H1 (cell line): ENCODE results near the gene CCDC89. TPM values are rescaled to one million over a fixed set of nuclear protein-coding genes. Genes with fewer than 3 reads are reported as not detected.

ENCODE experiments used
- CTCF ChIA-PET: fragments of 300-600 bp; sonication (Branson Sonifier 250); formaldehyde crosslinking; loops from one replicate; lab custom pipeline; 2021; ENCODE audit not compliant: partially characterized antibody; lab: Charles Lee
- POLR2A ChIA-PET: fragments of 300-600 bp; sonication (Branson Sonifier 250); formaldehyde crosslinking; loops from one replicate; lab custom pipeline; 2021; ENCODE audit warnings: inconsistent platforms; ENCODE audit not compliant: partially characterized antibody; lab: Charles Lee
- DNase-seq, 2 experiments: peaks; one replicate each; pipeline versions ENCODE4 v3.0.0 to v3.0.0-alpha.2; 2010 to 2022; ENCODE audit warnings: low spot score in 2 of 2, low read depth in 1 of 2, mixed read lengths in 1 of 2
- FAIRE-seq: peaks from 2 replicates; lab custom pipeline; 2011; peaks lifted over from hg19 to GRCh38; lab: Jason Lieb, UNC
- H2AFZ ChIP-seq: 2 replicates; pipeline ENCODE4 v1.8.1; 2012; ENCODE audit warnings: low read length, inconsistent platforms
- H2AK5ac ChIP-seq: 2 replicates; pipeline ENCODE4 v1.6.1; 2013; ENCODE audit warnings: low read depth, low read length
- H2BK120ac ChIP-seq: replicated peaks from 2 replicates; pipeline ENCODE3; 2013; ENCODE audit warnings: low read depth, low read length, inconsistent platforms
- H2BK12ac ChIP-seq: 2 replicates; pipeline ENCODE4 v1.6.1; 2013; ENCODE audit warnings: low read depth, low read length
- H2BK15ac ChIP-seq: 2 replicates; pipeline ENCODE4 v1.6.1; 2013; ENCODE audit warnings: low read length
- H2BK20ac ChIP-seq: 2 replicates; pipeline ENCODE4 v1.6.1; 2013; ENCODE audit warnings: low read length
- H2BK5ac ChIP-seq: 2 replicates; pipeline ENCODE4 v1.6.1; 2013; ENCODE audit warnings: low read depth, low read length
- H3K14ac ChIP-seq: 2 replicates; pipeline ENCODE4 v1.6.1; 2013; ENCODE audit warnings: inconsistent platforms; ENCODE audit not compliant: insufficient read length
- H3K18ac ChIP-seq: 2 replicates; pipeline ENCODE4 v1.6.1; 2013; ENCODE audit warnings: low read length; ENCODE audit errors: extremely low read depth
- H3K23ac ChIP-seq: 2 replicates; pipeline ENCODE4 v1.6.1; 2013; ENCODE audit warnings: inconsistent platforms; ENCODE audit not compliant: insufficient read length
- H3K23me2 ChIP-seq: 2 replicates; pipeline ENCODE4 v1.6.1; 2013; ENCODE audit warnings: low read depth, low read length
- H3K27ac ChIP-seq: 2 replicates; pipeline ENCODE4 v1.6.1; 2011; ENCODE audit warnings: low read depth, low read length, inconsistent platforms
- H3K27me3 ChIP-seq, 4 experiments: replicated peaks in 1 of 4; 1 replicate in 1 of 4; 2 replicates in 3 of 4; pipeline versions ENCODE4 v1.6.1 to v1.8.1; 2011 to 2013; ENCODE audit warnings: low read length in 3 of 4, mild to moderate bottlenecking in 3 of 4, inconsistent platforms in 2 of 4, mixed read lengths in 2 of 4, moderate library complexity in 1 of 4; ENCODE audit not compliant: control insufficient read depth in 3 of 4, insufficient read depth in 3 of 4; ENCODE audit errors: extremely low read depth in 1 of 4
- H3K36me3 ChIP-seq, 4 experiments: 2 replicates each; pipeline versions ENCODE4 v1.6.1 to v1.8.1; 2011 to 2013; ENCODE audit warnings: mild to moderate bottlenecking in 4 of 4, low read length in 3 of 4, moderate library complexity in 2 of 4, control low read depth in 1 of 4, inconsistent platforms in 1 of 4; ENCODE audit not compliant: insufficient read depth in 4 of 4, control insufficient read depth in 2 of 4
- H3K4ac ChIP-seq: replicated peaks from 2 replicates; pipeline ENCODE3; 2013; ENCODE audit warnings: low read length, low read depth, mixed read lengths, inconsistent platforms; ENCODE audit not compliant: insufficient read length
- H3K4me1 ChIP-seq, 4 experiments: replicated peaks in 1 of 4; 1 replicate in 1 of 4; 2 replicates in 3 of 4; pipeline versions ENCODE4 v1.6.1 to v1.8.1; 2011 to 2013; ENCODE audit warnings: low read length in 3 of 4, inconsistent platforms in 2 of 4, mixed read lengths in 1 of 4; ENCODE audit not compliant: insufficient read depth in 4 of 4, control insufficient read depth in 3 of 4
- H3K4me2 ChIP-seq, 2 experiments: 2 replicates each; pipeline versions ENCODE4 v1.6.1 to v1.8.1; 2011 to 2013; ENCODE audit warnings: low read depth in 2 of 2, low read length in 2 of 2, control low read depth in 1 of 2, inconsistent platforms in 1 of 2, mild to moderate bottlenecking in 1 of 2; ENCODE audit not compliant: insufficient read depth in 1 of 2
- H3K4me3 ChIP-seq, 4 experiments: fragments of 200-600, 300-600 bp in 1 of 4; sonication (generic), shearing (Covaris generic), sonication (Bioruptor Twin) in 1 of 4; 2 replicates each; pipeline versions ENCODE4 v1.5.1 to v1.8.1; 2011 to 2016; ENCODE audit warnings: low read length in 4 of 4, low read depth in 3 of 4, control low read depth in 2 of 4, inconsistent platforms in 2 of 4, mild to moderate bottlenecking in 2 of 4, mixed read lengths in 1 of 4, moderate library complexity in 1 of 4; ENCODE audit not compliant: insufficient read depth in 2 of 4; ENCODE audit errors: extremely low read depth in 1 of 4
- H3K56ac ChIP-seq: replicated peaks from 2 replicates; pipeline ENCODE3; 2013; ENCODE audit warnings: low read depth, mild to moderate bottlenecking, mixed read lengths, low read length, inconsistent platforms; ENCODE audit not compliant: insufficient read length
- H3K79me1 ChIP-seq: 2 replicates; pipeline ENCODE4 v1.6.1; 2013; ENCODE audit warnings: low read depth, low read length, control low read depth
- H3K79me2 ChIP-seq, 2 experiments: 2 replicates each; pipeline versions ENCODE4 v1.6.1 to v1.8.1; 2012 to 2013; ENCODE audit warnings: low read length in 2 of 2, mild to moderate bottlenecking in 2 of 2, inconsistent platforms in 1 of 2; ENCODE audit not compliant: insufficient read depth in 2 of 2, control insufficient read depth in 1 of 2
- H3K9ac ChIP-seq, 4 experiments: replicated peaks in 1 of 4; 1 replicate in 1 of 4; 2 replicates in 3 of 4; pipeline versions ENCODE4 v1.6.1 to v1.8.1; 2011 to 2013; ENCODE audit warnings: low read depth in 3 of 4, low read length in 3 of 4, control low read depth in 2 of 4, mild to moderate bottlenecking in 2 of 4, moderate library complexity in 2 of 4, inconsistent platforms in 1 of 4; ENCODE audit errors: extremely low read depth in 1 of 4
- H3K9me3 ChIP-seq, 2 experiments: 2 replicates each; pipeline versions ENCODE4 v1.6.1 to v1.8.1; 2012 to 2013; ENCODE audit warnings: mild to moderate bottlenecking in 2 of 2, moderate library complexity in 2 of 2, control low read depth in 1 of 2, inconsistent platforms in 1 of 2, low read depth in 1 of 2, low read length in 1 of 2, mixed read lengths in 1 of 2; ENCODE audit not compliant: insufficient read depth in 2 of 2
- H4K20me1 ChIP-seq, 2 experiments: replicated peaks in 1 of 2; 2 replicates each; pipeline versions ENCODE3 to v1.8.1; 2011 to 2013; ENCODE audit warnings: inconsistent platforms in 2 of 2, low read length in 2 of 2, mild to moderate bottlenecking in 1 of 2; ENCODE audit not compliant: insufficient read depth in 2 of 2, control insufficient read depth in 1 of 2
- H4K5ac ChIP-seq: 2 replicates; pipeline ENCODE4 v1.6.1; 2013; ENCODE audit warnings: low read length, low read depth, mixed read lengths, inconsistent platforms; ENCODE audit not compliant: insufficient read length
- H4K8ac ChIP-seq: 2 replicates; pipeline ENCODE4 v1.8.0; 2013; ENCODE audit warnings: mild to moderate bottlenecking, moderate library complexity, low read length, inconsistent platforms; ENCODE audit not compliant: insufficient read depth; ENCODE audit errors: extremely low read depth
- H4K91ac ChIP-seq: replicated peaks from 2 replicates; pipeline ENCODE3; 2013; ENCODE audit warnings: low read length, mixed read lengths, inconsistent platforms; ENCODE audit not compliant: insufficient read length
- CEBPB ChIP-seq: IDR thresholded peaks from 2 replicates; pipeline ENCODE4 v1.6.1; 2012; ENCODE audit warnings: low read depth, low read length
- CHD2 ChIP-seq: IDR thresholded peaks from 2 replicates; pipeline ENCODE4 v1.6.1; 2012; ENCODE audit warnings: low read length, improper control_type of control experiment
- CREB1 ChIP-seq: IDR thresholded peaks from 2 replicates; pipeline ENCODE4 v1.6.1; 2012; ENCODE audit warnings: inconsistent platforms
- EP300 ChIP-seq, 2 experiments: IDR thresholded peaks; 1 replicate in 1 of 2; 2 replicates in 1 of 2; pipeline ENCODE4 v1.6.1; 2011 to 2012; ENCODE audit warnings: low read depth in 2 of 2, low read length in 2 of 2, mild to moderate bottlenecking in 2 of 2, borderline replicate concordance in 1 of 2, inconsistent platforms in 1 of 2, moderate library complexity in 1 of 2
- FOSL1 ChIP-seq: IDR thresholded peaks from 2 replicates; pipeline ENCODE4 v1.6.1; 2011; ENCODE audit warnings: mild to moderate bottlenecking, low read depth, low read length, moderate library complexity; ENCODE audit not compliant: insufficient read depth
- HDAC6 ChIP-seq: IDR thresholded peaks from one replicate; pipeline ENCODE4 v1.7.1; 2012; ENCODE audit warnings: low read depth, mild to moderate bottlenecking, inconsistent platforms, low read length, moderate library complexity
- NANOG ChIP-seq: IDR thresholded peaks from 2 replicates; pipeline ENCODE4 v1.6.1; 2011; ENCODE audit warnings: low read length, low read depth, mild to moderate bottlenecking, inconsistent platforms; ENCODE audit not compliant: insufficient read depth, poor library complexity, severe bottlenecking
- PHF8 ChIP-seq: fragments of 200-600 bp; sonication (generic); conservative IDR thresholded peaks from 2 replicates; pipeline ENCODE4 v1.7.1; 2012; ENCODE audit warnings: low read depth, mild to moderate bottlenecking, inconsistent platforms, low read length, moderate library complexity
- RFX5 ChIP-seq: IDR thresholded peaks from 2 replicates; pipeline ENCODE4 v1.6.1; 2011; ENCODE audit warnings: low read depth, low read length, improper control_type of control experiment, borderline replicate concordance
- SIN3A ChIP-seq, 2 experiments: IDR thresholded peaks in 1 of 2; conservative IDR thresholded peaks in 1 of 2; 2 replicates each; pipeline ENCODE4 v1.6.1; 2011 to 2012; ENCODE audit warnings: low read length in 2 of 2, improper control_type of control experiment in 1 of 2, low read depth in 1 of 2, mild to moderate bottlenecking in 1 of 2
- SIX5 ChIP-seq: IDR thresholded peaks from 2 replicates; pipeline ENCODE4 v1.6.1; 2011; ENCODE audit warnings: mild to moderate bottlenecking, low read depth, low read length
- YY1 ChIP-seq: IDR thresholded peaks from 2 replicates; pipeline ENCODE4 v1.6.1; 2011; ENCODE audit warnings: low read depth, mild to moderate bottlenecking, low read length
- ZNF274 ChIP-seq: IDR thresholded peaks from 2 replicates; pipeline ENCODE4 v1.7.0; 2012; ENCODE audit warnings: low read length, borderline replicate concordance; ENCODE audit errors: extremely low read depth
- WGBS, 2 experiments: shearing (Covaris generic) in 1 of 2; methylation state at CpG; one replicate each; pipeline versions ENCODE4 v1.1.6 to v1.1.7; 2013 to 2015; ENCODE audit warnings: low lambda C conversion rate in 2 of 2, mixed read lengths in 2 of 2, inconsistent platforms in 1 of 2, low coverage in 1 of 2, missing lambda C conversion rate in 1 of 2; ENCODE audit not compliant: insufficient replicate concordance in 2 of 2, insufficient coverage in 1 of 2, insufficient read length in 1 of 2; ENCODE audit errors: extremely low coverage in 1 of 2, missing lambda C conversion rate in 1 of 2; 5-methylcytosine and 5-hydroxymethylcytosine counted together
- polyA plus RNA-seq, 7 experiments: library from polyadenylated mRNA; depleted of rRNA in 3 of 7; stranded (reverse) in 5 of 7; unstranded in 2 of 7; fragments of >200 nt in 5 of 7; fragments of 200-250 nt in 2 of 7; gene quantifications; 1 replicate in 5 of 7; 2 replicates in 1 of 7; 4 replicates in 1 of 7; pipeline versions ENCODE4 v1.2.1 to v1.2.3, GENCODE V29; 2011 to 2013; ENCODE audit warnings: missing spikeins in 2 of 7, mixed read lengths in 2 of 7
- total RNA-seq: library from RNA; stranded (reverse); fragmentation: NEBNext Ultra II Directional; extraction: Animal tissue kit (Norgen Biotek cat#: 25700); gene quantifications from 2 replicates; pipeline ENCODE4 v1.2.1, GENCODE V29; 2021
- TF ChIP-seq, protein P1 (sequence below): IDR thresholded peaks from 2 replicates; pipeline ENCODE4 v1.6.1; 2011; ENCODE audit warnings: low read depth, mild to moderate bottlenecking, low read length; ENCODE audit not compliant: insufficient read depth

CCDC89 gene
- total and polyA plus RNA-seq, 2 of the 8 experiments (the other 6 are each of a cell fraction or from before 2014, with no cell fraction given), result not detected

DNA sequence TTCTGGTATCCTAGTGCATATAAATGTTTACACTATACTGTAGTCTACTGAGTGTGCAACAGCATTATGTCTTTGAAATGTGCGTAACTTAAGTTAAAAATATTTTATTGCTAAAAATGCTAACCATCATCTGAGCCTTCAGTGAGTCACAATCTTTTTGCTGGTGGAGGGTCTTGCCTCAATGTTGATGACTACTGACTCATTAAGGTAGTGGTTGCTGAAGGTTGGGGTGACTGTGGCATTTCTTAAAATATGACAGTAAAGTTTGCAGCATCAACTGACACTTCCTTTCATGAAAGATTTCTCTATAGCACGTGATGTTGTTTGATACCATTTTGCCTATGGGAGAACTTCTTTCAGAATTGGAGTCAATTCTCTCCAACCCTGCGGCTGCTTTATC lies 12.6 kb downstream of the CCDC89 start:
- H3K18ac ChIP-seq, result no peak overlapping the region
- peaks cover 7 to 8% of the 10 kb centered on the region in 2 experiments; a peak in 2 of 4 replicates for H3K9me3 ChIP-seq
- no peak overlapping the region for H2BK5ac ChIP-seq
- no peaks in the 10 kb centered on the region for H4K20me1 ChIP-seq
- FAIRE-seq (no peak), DNase-seq (no peak)
- no peak overlapping the region for H4K5ac ChIP-seq
- H2BK120ac ChIP-seq, result no peak overlapping the region
- no peak overlapping the region for H2BK12ac ChIP-seq
- no peaks in the 10 kb centered on the region for H3K79me2 ChIP-seq
- H3K56ac ChIP-seq, result no peak overlapping the region
- no peak overlapping the region for H3K27ac ChIP-seq
- H3K36me3 ChIP-seq, result no peaks in the 10 kb centered on the region
- no peak overlapping the region for H3K4ac ChIP-seq
- H3K4me1 ChIP-seq, result peaks cover 0 to 2% (median 0%) of the 10 kb centered on the region in 4 experiments; a peak in 2 of 7 replicates
- 91% methylated on average over 3 of the region's 3 CpGs; no CpG with 5 or more reads in 1 of the 2 experiments for WGBS, 2 experiments
- CTCF ChIA-PET, result interaction anchor here (1.4 kb wide), 1 partner anchor 13 kb away, joined by 3 read pairs; the partner anchor contains the start of gene CCDC89
- no peaks in the 10 kb centered on the region for H3K79me1 ChIP-seq
- POLR2A ChIA-PET, result interaction anchor here (0.9 to 1.0 kb wide), 2 partner anchors 8 to 9 kb away, joined by 3 to 4 read pairs; partner anchors contain the start of gene CREBZF
- no peak overlapping the region for H3K4me3 ChIP-seq
- H4K8ac ChIP-seq, result no peak overlapping the region
- no peak overlapping the region for H3K23ac ChIP-seq
- H3K23me2 ChIP-seq, result no peaks in the 10 kb centered on the region
- H4K91ac ChIP-seq, result no peak overlapping the region
- no peak overlapping the region for H3K9ac ChIP-seq
- H2AFZ ChIP-seq, result no peak overlapping the region
- peaks cover 0 to 6% (median 2%) of the 10 kb centered on the region in 4 experiments; a peak in 4 of 7 replicates for H3K27me3 ChIP-seq
- no peak overlapping the region for H2AK5ac ChIP-seq
- no peak overlapping the region for H2BK15ac ChIP-seq
- H2BK20ac ChIP-seq, result no peak overlapping the region
- H3K4me2 ChIP-seq, result no peak overlapping the region
- H3K14ac ChIP-seq, result no peak overlapping the region
- TF ChIP-seq CEBPB (no peak), YY1 (no peak), RFX5 (no peak), FOSL1 (no peak), SIX5 (no peak), CREB1 (no peak), CHD2 (no peak), HDAC6 (no peak), NANOG (no peak), ZNF274 (no peak), SIN3A (conservative IDR thresholded peaks at IDR 0.05 in 1 of 2, IDR thresholded peaks at IDR 0.05 in 1 of 2; ENCODE audit: low read depth in 1 of 2, low read length in 2 of 2) (no peak), PHF8 (no peak), EP300 (IDR thresholded peaks at IDR 0.05; ENCODE audit: borderline replicate concordance in 1 of 2, low read depth in 2 of 2, low read length in 2 of 2) (no peak)
- TF ChIP-seq, protein P1, sequence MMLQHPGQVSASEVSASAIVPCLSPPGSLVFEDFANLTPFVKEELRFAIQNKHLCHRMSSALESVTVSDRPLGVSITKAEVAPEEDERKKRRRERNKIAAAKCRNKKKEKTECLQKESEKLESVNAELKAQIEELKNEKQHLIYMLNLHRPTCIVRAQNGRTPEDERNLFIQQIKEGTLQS, result no peak
